Hypothalamus (tissue), 51 donors: Measurements from ENCODE around the gene FGFR3.
"Not testable (repeated sequence)": the region's sequence is repeated elsewhere in the genome, so short reads cannot be mapped to it uniquely, and the experiment has no call there.

Experiments used
- DNase-seq, 51 donors: peaks; one replicate each; lab custom pipeline; 2025; lab: John Stamatoyannopoulos, UW

Gene FGFR3

GRCh38 chr4:1833307-1834046 lies 40.4 kb downstream of the FGFR3 start:
- no peak for DNase-seq

GRCh38 chr4:1834047-1834775 lies 41.1 kb downstream of the FGFR3 start:
- peak in 1 of 51 donors; percentile 27 for DNase-seq

GRCh38 chr4:1835836-1836235 lies 42.7 kb downstream of the FGFR3 start:
- DNase-seq, result not testable (repeated sequence)

DNA sequence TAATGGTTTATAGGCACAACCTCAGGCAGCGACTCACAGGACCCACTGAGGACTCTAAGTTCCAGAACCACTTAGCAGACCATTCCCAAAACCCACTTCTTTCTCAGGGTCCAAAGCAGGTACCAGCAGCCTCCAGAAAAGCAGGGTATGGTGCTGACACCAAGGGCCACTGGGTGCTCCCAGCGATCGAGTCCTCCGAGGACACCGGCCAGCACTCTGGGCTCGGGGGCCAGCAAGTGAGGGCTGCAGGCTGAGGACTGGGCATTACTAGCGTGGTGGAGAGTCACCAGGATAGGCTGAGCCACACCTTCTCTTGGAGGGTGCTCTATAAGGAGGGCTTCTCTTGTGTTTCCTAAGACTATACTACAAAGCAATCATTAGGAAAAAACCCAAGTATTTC lies 43.6 kb downstream of the FGFR3 start:
- no peak for DNase-seq

DNA sequence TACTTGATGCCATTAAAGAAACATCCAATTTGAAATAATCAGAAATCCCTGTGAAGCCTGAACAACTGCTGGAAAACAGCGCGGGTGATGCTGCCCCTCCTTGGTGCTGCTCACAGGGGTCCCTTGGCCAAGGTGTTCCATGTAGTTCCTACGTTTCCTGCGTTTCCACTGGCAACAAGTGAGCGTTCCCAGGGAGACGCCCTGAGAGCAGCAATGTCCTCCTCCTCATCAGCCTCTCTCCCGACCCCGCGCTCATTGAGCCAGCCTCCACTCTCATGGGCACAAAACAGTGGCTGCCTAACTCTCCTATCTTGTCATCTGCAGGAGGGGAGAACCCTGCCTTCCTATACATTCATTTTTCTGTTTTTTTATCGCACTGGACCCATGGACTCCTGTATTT lies 44.0 kb downstream of the FGFR3 start:
- DNase-seq, result peak in 2 of 51 donors; percentile 18 to 42

GRCh38 chr4:1839282-1839681 lies 46.2 kb downstream of the FGFR3 start:
- DNase-seq, result peak in 1 of 51 donors; percentile 10

- no peak for DNase-seq
Measured at GRCh38 chr4:1841201-1841886, 48.3 kb downstream of the FGFR3 start.

DNA sequence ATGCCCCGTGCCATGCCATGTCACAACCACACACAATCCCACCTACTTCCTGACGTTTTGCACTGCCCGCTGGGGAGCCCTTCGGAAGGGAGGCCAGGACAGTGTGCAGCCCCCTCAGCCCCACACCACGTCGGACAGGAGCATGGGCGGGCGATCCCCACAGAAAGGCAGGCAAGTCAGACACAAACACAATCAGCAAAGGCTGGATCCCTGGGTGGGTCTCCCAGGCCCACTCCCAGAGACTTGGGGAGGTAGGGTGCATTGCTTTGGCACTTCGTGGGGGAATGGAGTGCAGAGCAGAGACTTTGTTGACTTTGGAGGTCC lies 48.8 kb downstream of the FGFR3 start:
- no peak for DNase-seq

DNA sequence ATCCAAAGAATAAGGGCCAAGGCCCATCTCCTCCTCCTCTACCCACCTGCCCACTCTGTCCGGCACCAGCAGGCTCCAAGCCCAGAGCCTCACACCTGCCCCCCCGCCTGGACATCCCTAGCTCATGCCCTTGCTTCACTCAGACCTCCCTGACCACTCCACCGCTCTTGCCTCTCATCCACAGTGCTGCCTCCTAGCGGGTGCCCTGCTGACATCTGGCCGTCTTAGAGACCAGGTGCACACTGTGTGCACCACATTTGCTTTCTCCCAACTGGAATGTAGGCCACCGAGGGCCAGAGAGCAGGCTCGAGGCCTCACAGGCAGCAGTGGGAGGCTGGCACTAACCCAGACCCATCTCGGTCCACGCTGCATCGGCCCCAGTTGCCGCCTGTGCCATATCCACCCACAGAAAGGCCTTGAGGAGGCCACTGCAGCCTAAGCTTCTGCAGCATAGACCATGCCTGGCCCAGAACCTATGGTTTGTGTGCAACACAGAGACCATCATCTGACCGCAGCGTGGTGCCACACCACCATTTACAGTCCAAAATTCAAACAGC lies 49.3 kb downstream of the FGFR3 start:
- DNase-seq, result no peak

GRCh38 chr4:1842993-1843448 lies 49.9 kb downstream of the FGFR3 start:
- DNase-seq, result no peak

DNA sequence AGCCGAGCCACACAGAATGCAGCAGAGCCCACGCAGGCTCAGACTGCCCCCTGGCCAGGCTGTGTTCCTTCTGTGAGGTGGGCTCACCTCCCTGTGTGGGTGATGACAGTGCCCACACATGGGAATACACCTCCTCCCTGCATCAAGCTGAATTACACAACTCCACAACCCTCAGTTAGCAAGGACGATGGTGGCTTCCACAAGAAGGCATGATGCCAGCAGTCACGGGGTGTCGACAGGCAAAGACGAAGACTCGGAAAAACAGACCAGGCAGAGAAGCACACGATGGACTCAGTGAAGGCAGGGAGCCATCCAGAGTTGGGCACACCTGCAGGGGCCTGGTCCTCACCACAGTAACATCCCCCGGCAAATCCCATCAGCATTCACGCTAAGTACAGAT lies 50.8 kb downstream of the FGFR3 start:
- DNase-seq, result peak in 17 of 51 donors; percentile 11 to 45 (median 27)

DNA sequence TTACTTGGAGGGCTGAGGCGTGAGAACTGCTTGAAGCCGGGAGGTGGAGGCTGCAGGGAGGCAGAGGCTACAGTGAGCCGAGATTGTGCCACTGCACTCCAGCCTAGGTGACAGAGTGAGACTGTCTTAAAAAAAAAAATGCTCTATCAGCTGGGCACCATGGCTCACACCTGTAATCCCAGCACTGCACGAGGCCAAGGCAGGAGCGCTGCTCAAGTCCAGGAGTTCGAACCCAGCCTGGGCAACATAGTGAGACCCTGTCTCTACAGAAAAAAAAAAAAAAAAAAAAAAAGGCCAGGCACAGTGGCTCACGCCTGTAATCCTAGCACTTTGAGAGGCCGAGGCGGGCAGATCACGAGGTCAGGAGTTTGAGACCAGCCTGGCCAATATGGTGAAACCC lies 51.5 kb downstream of the FGFR3 start:
- DNase-seq, result not testable (repeated sequence)

DNA sequence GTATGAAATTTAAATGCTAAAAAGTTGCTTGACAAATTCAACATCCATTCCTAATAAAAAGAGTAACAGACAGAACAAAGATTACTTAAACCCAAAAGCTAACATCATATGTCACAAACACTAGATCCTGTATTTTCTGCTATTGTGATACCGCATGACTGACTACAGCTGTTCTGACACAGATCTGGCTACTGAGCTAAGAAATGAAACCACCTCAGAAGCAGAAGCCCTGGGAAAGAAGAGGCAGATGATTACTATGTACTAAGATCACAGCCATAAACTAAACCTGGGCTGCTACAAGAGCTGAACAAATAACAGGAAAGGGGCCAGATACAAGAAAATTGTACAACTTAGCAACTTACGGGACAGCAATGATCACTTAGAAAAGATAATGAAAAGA lies 53.5 kb downstream of the FGFR3 start:
- DNase-seq, result no peak

DNA sequence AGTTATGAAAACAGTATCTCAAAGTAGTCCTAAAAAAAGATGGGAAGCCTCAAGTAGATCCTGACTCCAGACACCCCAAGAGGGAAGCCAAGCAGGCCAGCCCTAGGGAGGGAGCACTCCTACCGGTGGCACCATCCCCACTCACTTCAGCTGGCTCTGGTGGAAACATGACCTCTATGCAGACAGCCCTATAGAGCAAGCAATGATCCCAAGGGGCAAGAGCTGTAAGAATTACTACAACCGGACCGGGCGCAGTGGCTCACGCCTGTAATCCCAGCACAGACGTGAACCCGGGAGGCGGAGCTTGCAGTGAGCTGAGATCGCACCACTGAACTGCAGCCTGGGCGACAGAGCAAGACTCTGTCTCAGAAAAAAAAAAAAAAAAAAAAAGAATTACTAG lies 57.2 kb downstream of the FGFR3 start:
- no peak for DNase-seq

DNA sequence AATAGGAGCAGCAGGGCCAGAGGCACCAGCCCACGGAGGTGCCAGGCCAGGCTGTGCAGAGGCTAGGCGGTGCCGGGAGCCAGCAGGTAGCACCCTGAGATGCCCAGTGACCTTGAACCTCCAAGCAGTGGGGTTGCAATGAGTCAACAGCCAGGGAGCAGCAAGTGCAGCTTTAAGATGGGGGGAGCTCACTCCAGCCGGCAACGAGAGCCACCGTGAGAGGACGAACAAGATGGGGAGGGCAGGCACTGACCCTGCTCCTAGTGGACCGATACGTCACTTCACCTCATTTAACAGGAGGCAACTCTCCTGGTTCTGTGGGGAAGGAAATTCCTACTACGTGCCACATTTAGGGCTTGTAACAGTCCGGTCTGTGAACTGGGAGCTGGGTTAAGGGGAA lies 58.1 kb downstream of the FGFR3 start:
- no peak for DNase-seq

GRCh38 chr4:1851575-1852410 lies 58.7 kb downstream of the FGFR3 start:
- no peak for DNase-seq

DNA sequence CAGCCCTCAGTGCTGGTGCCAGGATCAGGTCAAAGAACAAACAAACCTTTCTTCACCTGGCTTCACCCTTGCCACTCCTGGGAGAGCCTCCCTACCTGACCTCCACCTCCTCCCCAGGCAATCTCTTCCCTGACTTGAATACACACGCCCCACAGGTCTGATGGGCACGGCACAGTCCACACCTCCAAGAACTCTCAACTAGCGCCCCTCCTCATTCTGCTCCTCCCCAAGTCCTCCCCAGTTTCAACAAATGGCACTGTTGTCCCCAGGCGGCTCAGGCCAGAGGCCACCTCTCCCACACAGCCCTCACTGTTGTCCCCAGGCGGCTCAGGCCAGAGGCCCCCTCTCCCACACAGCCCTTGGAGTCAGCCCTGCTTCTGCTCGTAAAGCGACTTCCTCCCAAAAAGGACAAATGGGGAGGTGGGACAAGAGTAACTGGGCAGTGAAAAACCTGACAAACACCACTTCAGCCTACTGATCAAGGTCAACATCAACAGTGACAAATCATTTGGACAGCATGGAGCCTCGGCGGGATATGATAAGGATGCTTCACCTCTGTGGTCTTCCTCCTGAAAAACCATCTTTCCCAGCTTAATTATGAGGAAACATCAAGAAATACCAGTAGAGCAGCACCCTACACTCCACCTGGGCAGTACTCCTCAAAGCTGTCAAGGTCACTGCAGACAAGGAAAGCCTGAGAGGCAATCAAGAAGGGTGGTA lies 60.0 kb downstream of the FGFR3 start:
- no peak for DNase-seq

- DNase-seq, result no peak
Measured at GRCh38 chr4:1854752-1855151, 61.7 kb downstream of the FGFR3 start.

GRCh38 chr4:1855333-1856070 lies 62.4 kb downstream of the FGFR3 start:
- DNase-seq, result peak in 1 of 51 donors; percentile 44
